Panc1 (cell line): ENCODE data around the gene MRPS18A.

Source experiments
- CTCF ChIP-seq: fragments of 450-650 bp; IDR thresholded peaks from 2 replicates; pipeline ENCODE4 v1.5.1; 2017; ENCODE audit warnings: mild to moderate bottlenecking
- SIN3A ChIP-seq: IDR thresholded peaks from 2 replicates; pipeline ENCODE4 v1.6.1; 2012; ENCODE audit warnings: low read depth, mild to moderate bottlenecking, low read length, moderate library complexity, borderline replicate concordance; ENCODE audit not compliant: insufficient read depth

GRCh38 chr6:43657221-43657802, 30.3 kb downstream of the MRPS18A start:
- TF ChIP-seq SIN3A (no peak), CTCF (no peak)
